Inflammatory macrophage (primary cell): ENCODE data around the gene FAM184A.
A peak's percentile ranks its signal among the peaks of the same experiment; 100 is the strongest.

ENCODE experiments used
- DNase-seq, 2 donors: peaks; one replicate each; pipeline ENCODE4 v3.0.0-alpha.2; 2020 to 2022

The FAM184A gene

GRCh38 chr6:118953391-118953790 lies 125.1 kb downstream of the FAM184A start:
- no peak for DNase-seq

- peak in 1 of 2 donors; percentile 8 for DNase-seq
These were observed 125.8 kb downstream of the FAM184A start for GRCh38 chr6:118952683-118953082.

- DNase-seq, result no peak
These were observed 133.2 kb downstream of the FAM184A start for GRCh38 chr6:118945217-118945616.

DNA sequence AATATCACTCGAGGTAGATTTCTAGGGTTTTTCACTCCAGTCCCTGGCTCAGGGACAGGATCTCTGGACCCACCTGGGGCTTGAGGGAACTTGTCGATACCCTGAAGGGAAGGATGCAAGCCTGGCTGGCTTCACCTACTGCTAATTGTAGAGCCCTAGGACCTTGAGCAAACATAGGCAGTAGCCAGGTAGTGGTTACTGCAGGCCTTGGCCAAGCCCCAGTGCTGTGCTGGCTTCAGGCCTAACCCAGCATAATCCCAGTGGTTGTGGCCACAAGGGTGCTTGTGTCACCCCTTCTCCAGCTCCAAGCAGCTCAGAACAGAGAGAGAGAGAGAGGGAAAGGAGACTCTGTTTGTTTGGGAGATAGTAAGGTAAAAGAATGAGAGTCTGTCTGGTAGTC lies 137.7 kb downstream of the FAM184A start:
- no peak for DNase-seq

DNA sequence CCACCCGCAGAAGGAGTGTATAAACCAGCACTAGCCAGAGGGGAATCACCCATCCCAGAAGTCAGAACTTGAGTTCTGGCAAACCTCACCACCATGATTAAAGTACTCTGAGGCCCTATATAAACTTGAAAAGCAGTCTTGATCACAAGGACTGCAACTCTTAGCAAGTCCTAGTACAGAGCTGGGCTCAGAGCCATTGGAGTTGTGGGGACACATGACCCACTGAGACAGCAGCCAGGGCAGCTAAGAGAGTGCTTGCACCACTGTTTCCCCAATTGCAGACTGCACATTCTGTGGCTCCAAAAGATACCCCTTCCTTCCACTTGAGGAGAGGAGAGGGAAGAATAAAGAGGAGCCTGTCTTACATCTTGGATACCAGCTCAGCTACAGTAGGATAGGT lies 138.8 kb downstream of the FAM184A start:
- DNase-seq, result no peak

- peak in 1 of 2 donors; percentile 3 for DNase-seq
These were observed 142.3 kb downstream of the FAM184A start for GRCh38 chr6:118935978-118936703.

- no peak for DNase-seq
These were observed 143.2 kb downstream of the FAM184A start for GRCh38 chr6:118935331-118935668.

GRCh38 chr6:118934461-118935330 lies 143.8 kb downstream of the FAM184A start, which contains the start of gene MCM9:
Gene MCM9 (minus strand): TSS chr6:118935159. CDS start chr6:118931723, 3,436 bp downstream.
- DNase-seq, result peak; percentile 97

- no peak for DNase-seq
These were observed 144.5 kb downstream of the FAM184A start for GRCh38 chr6:118933855-118934460.

GRCh38 chr6:118932421-118932820 lies 146.0 kb downstream of the FAM184A start:
- DNase-seq, result no peak

GRCh38 chr6:118931436-118931835 lies 147.0 kb downstream of the FAM184A start:
- DNase-seq, result no peak

GRCh38 chr6:118930680-118931079 lies 147.8 kb downstream of the FAM184A start:
- no peak for DNase-seq

DNA sequence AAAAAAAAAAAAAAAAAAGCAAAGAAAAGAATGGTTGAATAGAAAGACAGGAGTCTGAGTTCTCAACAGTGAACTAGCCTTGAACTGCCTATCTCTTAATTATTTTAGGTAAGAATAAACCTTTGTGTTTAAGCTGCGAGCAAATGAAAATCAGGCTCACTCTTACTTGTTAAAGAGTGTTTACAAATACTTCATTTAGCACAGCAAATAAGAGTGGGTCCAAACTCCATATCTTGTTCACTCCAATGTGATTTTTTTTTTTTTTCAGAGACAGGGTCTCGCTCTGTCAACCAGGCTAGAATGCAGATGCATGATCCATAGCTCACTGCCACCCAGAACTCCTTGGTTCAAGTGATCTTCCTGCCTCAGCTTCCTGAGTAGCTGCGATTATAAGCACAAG lies 155.4 kb downstream of the FAM184A start:
- DNase-seq, result no peak

DNA sequence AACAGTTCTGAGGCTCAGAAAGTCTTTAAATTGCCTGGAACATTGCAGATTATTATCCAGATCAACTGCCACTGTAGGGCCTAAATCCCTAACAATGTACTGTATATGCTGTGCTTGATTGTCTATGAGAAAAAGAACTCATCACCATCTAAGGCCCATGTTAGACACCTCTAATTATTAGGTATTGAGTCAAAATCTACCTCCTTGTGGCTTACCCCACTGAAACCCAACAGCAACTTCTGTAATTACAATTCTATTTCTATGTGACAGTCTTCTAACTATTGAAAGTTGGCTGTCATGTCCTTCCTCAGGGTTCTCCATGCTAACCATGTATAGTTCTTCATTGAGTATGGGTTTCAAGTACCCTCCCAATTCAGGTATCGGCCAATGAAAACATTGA lies 157.4 kb downstream of the FAM184A start:
- DNase-seq, result no peak

DNA sequence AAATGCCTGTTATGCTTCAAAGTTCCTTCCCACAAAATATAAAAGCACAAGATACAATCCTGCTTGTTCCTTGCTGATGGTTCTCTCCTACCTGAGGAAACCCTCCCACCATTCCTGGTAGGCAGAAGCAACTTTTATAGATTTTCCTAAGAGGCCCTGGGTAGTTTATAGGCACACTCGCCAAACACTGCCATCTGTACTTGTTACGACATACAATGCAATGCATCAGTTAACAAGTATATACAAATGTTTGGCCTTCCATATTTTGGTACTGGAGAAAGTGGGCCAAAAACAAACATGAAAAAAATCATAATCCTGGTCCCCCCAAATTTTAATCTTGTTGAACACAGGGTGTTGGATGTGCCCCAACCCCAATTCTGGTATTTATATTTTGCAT lies 160.1 kb downstream of the FAM184A start:
- DNase-seq, result no peak

DNA sequence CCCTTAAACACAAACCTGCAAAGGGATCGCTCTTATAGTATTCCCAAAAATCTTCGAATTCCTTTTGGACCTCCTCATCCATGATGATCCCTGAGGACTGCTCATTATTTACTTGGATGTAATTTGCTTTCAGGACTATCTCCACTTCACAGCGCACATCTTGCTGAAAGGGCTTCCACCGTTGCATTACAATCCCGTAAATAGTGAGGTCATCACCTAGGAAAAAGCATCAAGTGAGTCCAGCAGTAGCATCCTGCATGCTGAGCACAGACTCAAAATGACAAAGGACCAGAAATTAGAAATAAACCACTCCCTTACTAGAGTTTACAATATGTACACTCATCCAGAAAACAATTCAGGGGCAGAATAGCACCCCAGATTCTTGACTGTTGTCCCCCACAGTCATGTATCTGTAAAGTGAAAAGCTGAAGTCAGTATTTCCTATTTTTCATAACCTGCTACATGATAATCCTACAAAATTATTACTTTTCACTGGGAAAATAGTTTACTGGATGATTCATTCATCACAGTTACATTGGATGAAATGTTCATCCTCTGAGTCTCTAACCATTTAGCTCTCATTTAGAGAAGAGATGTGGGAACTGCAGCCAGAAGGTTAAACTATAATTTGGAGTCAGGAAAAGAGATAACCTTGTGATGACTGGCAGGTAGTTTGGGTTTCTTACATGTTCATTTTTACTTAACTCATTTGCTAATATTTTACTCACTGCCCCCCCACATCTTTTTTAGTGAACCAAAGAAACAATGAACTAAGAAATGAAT lies 160.7 kb downstream of the FAM184A start:
- no peak for DNase-seq

DNA sequence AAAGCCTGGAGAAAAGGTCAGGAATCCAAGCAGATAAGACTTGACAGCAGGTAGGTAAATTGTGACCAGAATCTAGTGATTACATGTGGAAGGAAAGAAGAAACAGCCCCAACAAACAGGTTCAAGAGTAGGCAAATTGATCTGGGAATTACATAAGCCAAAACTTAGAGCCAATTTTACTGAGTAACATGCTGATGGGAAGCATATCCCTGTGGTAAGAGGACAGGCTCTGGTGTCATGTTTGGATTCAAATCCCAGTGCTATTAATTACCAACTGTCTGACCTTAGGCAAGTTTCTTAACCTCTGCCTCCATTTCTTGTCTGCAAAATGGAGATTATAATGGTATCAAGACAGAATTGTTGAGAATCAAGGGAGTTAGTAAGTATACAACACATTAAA lies 163.9 kb downstream of the FAM184A start:
- no peak for DNase-seq

DNA sequence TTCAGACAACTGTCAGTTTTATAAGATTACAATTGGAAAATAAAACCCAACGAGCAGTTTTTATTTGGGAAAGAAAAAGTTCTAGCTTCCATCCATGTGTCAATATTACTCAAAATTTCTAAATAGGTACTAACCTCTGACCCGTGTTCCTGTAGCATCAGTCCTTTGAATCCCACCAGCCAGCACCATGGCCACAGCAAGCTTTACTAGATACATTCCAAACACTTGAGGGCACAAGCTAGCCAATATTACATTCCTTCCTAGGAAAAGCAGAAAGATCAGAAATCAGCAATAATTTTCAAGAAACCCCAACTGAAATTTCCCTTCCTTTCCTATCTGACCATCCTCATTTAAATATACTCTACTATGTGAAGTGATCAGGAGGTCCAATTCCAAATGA lies 165.3 kb downstream of the FAM184A start:
- DNase-seq, result no peak

- no peak for DNase-seq
These were observed 165.8 kb downstream of the FAM184A start for GRCh38 chr6:118912646-118913045.
